Epithelial cell of proximal tubule (primary cell): Measurements from ENCODE around the gene COBL. TPM values are rescaled to one million over a fixed set of nuclear protein-coding genes. Genes with fewer than 3 reads are reported as not detected.

Source experiments
- DNase-seq: peaks from one replicate; pipeline ENCODE4 v3.0.0-alpha.2; 2011; ENCODE audit warnings: low read depth
- H3K4me3 ChIP-seq: 2 replicates; pipeline ENCODE4 v1.5.1; 2011; ENCODE audit warnings: low read depth, mild to moderate bottlenecking, low read length
- total RNA-seq: library from RNA; depleted of rRNA; stranded (reverse); fragments of >200 nt; gene quantifications from 2 replicates; pipeline ENCODE4 v1.2.3, GENCODE V29; 2015
- TF ChIP-seq, protein P1 (sequence below): conservative IDR thresholded peaks from 2 replicates; pipeline ENCODE4 v1.5.1; 2012; ENCODE audit warnings: low read depth, mild to moderate bottlenecking, low read length

The COBL gene
- total RNA-seq, 1 donor from 2014 or later, result 6.6 TPM

DNA sequence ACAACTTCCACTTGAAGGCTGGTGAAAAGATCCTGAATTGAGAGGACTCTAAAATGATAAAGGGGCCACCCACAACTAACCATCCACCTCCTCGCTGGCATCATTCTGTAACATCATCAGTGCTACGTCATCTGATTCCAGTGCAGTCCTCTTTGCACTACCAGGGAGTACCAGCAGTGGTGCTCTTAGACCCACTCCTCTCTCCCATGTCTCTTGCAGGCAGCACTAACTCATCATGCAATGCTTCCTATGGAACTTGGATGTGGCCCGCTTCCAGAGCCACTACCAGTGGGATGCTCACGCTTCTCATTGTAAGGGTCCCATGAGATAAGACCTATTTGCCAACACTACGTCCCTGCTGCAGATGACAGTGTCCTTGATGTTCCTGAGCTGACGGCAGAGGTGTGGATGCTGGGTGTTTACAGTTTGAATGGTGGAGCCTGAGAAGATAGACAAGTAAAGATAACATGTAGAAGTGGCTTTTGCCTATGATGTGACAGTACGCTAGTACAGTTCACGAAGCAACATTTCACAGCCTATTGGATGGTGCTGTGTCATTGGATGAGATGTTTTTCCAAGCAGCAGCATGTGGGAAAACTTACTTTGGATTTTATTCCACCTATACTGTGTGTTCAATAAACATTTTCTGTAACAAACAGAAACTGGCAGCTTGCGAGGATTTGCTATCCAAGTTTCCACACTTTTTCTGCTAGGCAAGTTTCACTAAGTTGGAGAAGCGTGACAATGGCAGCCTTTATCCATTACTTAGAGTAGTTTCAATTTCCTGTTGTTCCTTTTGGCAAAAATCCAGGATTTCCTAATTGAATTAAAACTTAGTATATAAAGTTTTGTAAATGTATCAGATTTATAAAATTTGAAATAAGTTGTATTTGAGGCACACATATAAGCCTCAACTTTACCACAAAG, 35.8 kb upstream of the COBL start:
- no peak for DNase-seq
- H3K4me3 ChIP-seq, result no peak overlapping the region

DNA sequence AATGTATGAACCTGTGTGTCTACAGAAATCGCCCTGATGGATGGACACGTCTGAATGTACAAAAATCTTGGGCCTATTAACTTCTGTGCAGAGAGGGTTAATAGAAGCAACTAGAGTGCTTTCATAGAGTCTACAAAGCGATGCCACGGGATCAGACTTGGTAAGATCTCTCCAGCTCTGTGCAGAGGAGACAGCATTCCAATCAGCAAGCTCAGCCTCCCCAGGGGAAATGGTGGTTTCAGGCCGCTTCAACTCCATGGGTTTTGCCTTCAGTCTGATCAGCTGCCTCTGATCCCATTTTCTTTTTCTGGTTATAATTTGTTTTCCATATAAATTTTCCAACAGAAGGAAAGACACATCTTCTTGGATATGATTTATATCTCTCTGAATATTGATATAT, 35.1 kb upstream of the COBL start:
- no peak overlapping the region for H3K4me3 ChIP-seq
- no peak for DNase-seq
- TF ChIP-seq, protein P1, sequence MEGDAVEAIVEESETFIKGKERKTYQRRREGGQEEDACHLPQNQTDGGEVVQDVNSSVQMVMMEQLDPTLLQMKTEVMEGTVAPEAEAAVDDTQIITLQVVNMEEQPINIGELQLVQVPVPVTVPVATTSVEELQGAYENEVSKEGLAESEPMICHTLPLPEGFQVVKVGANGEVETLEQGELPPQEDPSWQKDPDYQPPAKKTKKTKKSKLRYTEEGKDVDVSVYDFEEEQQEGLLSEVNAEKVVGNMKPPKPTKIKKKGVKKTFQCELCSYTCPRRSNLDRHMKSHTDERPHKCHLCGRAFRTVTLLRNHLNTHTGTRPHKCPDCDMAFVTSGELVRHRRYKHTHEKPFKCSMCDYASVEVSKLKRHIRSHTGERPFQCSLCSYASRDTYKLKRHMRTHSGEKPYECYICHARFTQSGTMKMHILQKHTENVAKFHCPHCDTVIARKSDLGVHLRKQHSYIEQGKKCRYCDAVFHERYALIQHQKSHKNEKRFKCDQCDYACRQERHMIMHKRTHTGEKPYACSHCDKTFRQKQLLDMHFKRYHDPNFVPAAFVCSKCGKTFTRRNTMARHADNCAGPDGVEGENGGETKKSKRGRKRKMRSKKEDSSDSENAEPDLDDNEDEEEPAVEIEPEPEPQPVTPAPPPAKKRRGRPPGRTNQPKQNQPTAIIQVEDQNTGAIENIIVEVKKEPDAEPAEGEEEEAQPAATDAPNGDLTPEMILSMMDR, result no peak

More for the DNA sequence above, 35.8 kb upstream of the COBL start:
- TF ChIP-seq, protein P1, result peak; percentile 12

DNA sequence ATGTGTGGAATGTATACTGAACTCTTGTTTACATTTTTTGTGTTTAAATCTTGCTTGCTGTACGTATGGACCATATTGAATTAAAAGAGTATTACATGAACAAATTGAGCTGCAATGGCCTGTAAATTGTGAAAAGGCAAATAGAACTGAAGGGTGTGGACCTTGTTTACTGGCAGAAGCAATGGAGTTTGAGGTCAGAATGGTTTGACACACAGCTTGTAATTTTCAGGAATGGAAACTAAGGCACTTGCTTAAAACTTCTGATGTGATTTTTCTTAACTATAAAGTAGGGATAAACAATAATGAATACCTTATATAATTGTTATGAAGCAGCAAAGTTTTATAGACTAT, 33.9 kb upstream of the COBL start:
- DNase-seq, result no peak
- H3K4me3 ChIP-seq, result no peak overlapping the region
- TF ChIP-seq, protein P1, result no peak

- TF ChIP-seq, protein P1, result no peak
- no peak for DNase-seq
- no peak overlapping the region for H3K4me3 ChIP-seq
Observed at GRCh38 chr7:51349820-51350545, 33.4 kb upstream of the COBL start.

- no peak overlapping the region for H3K4me3 ChIP-seq
- no peak for DNase-seq
Observed at GRCh38 chr7:51346126-51346525, 29.5 kb upstream of the COBL start.

GRCh38 chr7:51344406-51345138, 28.0 kb upstream of the COBL start:
- no peak overlapping the region for H3K4me3 ChIP-seq
- TF ChIP-seq, protein P1, result no peak
- DNase-seq, result no peak

More at GRCh38 chr7:51346126-51346525, 29.5 kb upstream of the COBL start:
- TF ChIP-seq, protein P1, result no peak
